GM23338 (cell line): ENCODE measurements around the gene CST3. TPM values are rescaled to one million over a fixed set of nuclear protein-coding genes. Genes with fewer than 3 reads are reported as not detected.

Source experiments
- ATAC-seq: fragments of 200-7000 bp; cut with Tn5 transposase; 3 replicates; pipeline ENCODE4 v1.9.1; 2020
- DNase-seq: peaks from one replicate; pipeline ENCODE4 v3.0.0-alpha.2; 2015; ENCODE audit warnings: low spot score
- H2AFZ ChIP-seq: fragments of 200-600 bp; sonication (generic); 2 replicates; pipeline ENCODE4 v1.8.0; 2016; ENCODE audit warnings: antibody characterized with exemption, mild to moderate bottlenecking, moderate library complexity
- H3F3A ChIP-seq: fragments of 200-600 bp; sonication (generic); replicated peaks from 2 replicates; pipeline ENCODE4 v1.8.0; 2017; ENCODE audit warnings: antibody characterized with exemption, mixed run types, low read depth
- H3K27ac ChIP-seq: fragments of 200-600 bp; sonication (generic); 2 replicates; pipeline ENCODE4 v1.6.1; 2016; ENCODE audit warnings: low read depth
- H3K27me3 ChIP-seq: fragments of 200-600 bp; sonication (generic); 2 replicates; pipeline ENCODE4 v1.8.0; 2016; ENCODE audit warnings: mild to moderate bottlenecking, mixed run types, moderate library complexity; ENCODE audit not compliant: insufficient read depth
- H3K36me3 ChIP-seq: fragments of 200-600 bp; sonication (generic); 2 replicates; pipeline ENCODE4 v1.8.0; 2016; ENCODE audit warnings: mild to moderate bottlenecking; ENCODE audit not compliant: insufficient read depth
- H3K4me1 ChIP-seq: fragments of 200-600 bp; sonication (generic); 2 replicates; pipeline ENCODE4 v1.8.0; 2016; ENCODE audit warnings: mild to moderate bottlenecking, moderate library complexity; ENCODE audit not compliant: insufficient read depth
- H3K4me2 ChIP-seq: fragments of 200-600 bp; sonication (generic); 2 replicates; pipeline ENCODE4 v1.7.1; 2017; ENCODE audit warnings: mixed run types
- H3K4me3 ChIP-seq: fragments of 200-600 bp; sonication (generic); 2 replicates; pipeline ENCODE4 v1.6.1; 2016; ENCODE audit warnings: mixed run types
- H3K79me2 ChIP-seq: fragments of 200-600 bp; sonication (generic); replicated peaks from 2 replicates; pipeline ENCODE4 v1.8.0; 2017; ENCODE audit warnings: mild to moderate bottlenecking; ENCODE audit not compliant: insufficient read depth
- H3K9me2 ChIP-seq: fragments of 200-600 bp; sonication (generic); 2 replicates; pipeline ENCODE4 v1.8.0; 2017; ENCODE audit not compliant: insufficient read depth
- H4K20me1 ChIP-seq: fragments of 200-600 bp; sonication (generic); replicated peaks from 2 replicates; pipeline ENCODE4 v1.8.0; 2017; ENCODE audit warnings: mild to moderate bottlenecking; ENCODE audit not compliant: insufficient read depth
- H3K27ac Mint-ChIP-seq: 2 replicates; pipeline ENCODE4 v1.8.0; 2020; ENCODE audit warnings: inconsistent platforms, mild to moderate bottlenecking, moderate library complexity, mixed read lengths
- H3K27me3 Mint-ChIP-seq: 3 replicates; pipeline ENCODE4 v1.8.0; 2022; ENCODE audit warnings: low read depth, mild to moderate bottlenecking, moderate library complexity, mixed read lengths, inconsistent platforms; ENCODE audit not compliant: insufficient read depth, poor library complexity
- H3K36me3 Mint-ChIP-seq: 3 replicates; pipeline ENCODE4 v1.8.0; 2021; ENCODE audit warnings: low read depth, mild to moderate bottlenecking, inconsistent platforms, moderate library complexity, mixed read lengths
- H3K4me1 Mint-ChIP-seq: 3 replicates; pipeline ENCODE4 v1.8.0; 2020; ENCODE audit warnings: mild to moderate bottlenecking, inconsistent platforms, mixed read lengths
- H3K4me3 Mint-ChIP-seq: 3 replicates; pipeline ENCODE4 v1.8.0; 2021; ENCODE audit warnings: moderate library complexity, mild to moderate bottlenecking, inconsistent platforms, mixed read lengths
- H3K9me3 Mint-ChIP-seq: 3 replicates; pipeline ENCODE4 v1.8.0; 2020; ENCODE audit warnings: moderate library complexity, mild to moderate bottlenecking, inconsistent platforms, mixed read lengths
- CREB1 ChIP-seq: fragments of 250-450 bp; sonication (Bioruptor Pico); IDR thresholded peaks from 2 replicates; pipeline ENCODE4 v1.5.0; 2020; ENCODE audit warnings: low read depth, mild to moderate bottlenecking, moderate library complexity
- ETS1 ChIP-seq: IDR thresholded peaks from 2 replicates; pipeline ENCODE4 v1.6.1; 2016; ENCODE audit warnings: antibody characterized with exemption
- EZH2 ChIP-seq: fragments of 200-600 bp; sonication (generic); IDR thresholded peaks from one replicate; pipeline ENCODE4 v1.8.0; 2017; ENCODE audit warnings: antibody characterized with exemption, mild to moderate bottlenecking, low read depth; ENCODE audit not compliant: unreplicated experiment
- EZH2phosphoT487 ChIP-seq: fragments of 200-600 bp; sonication (generic); IDR thresholded peaks from one replicate; pipeline ENCODE4 v1.8.1; 2018; ENCODE audit warnings: antibody characterized with exemption; ENCODE audit not compliant: unreplicated experiment
- JUNB ChIP-seq: IDR thresholded peaks from one replicate; pipeline ENCODE4 v1.6.1; 2016; ENCODE audit warnings: antibody characterized with exemption; ENCODE audit not compliant: unreplicated experiment
- NANOG ChIP-seq: IDR thresholded peaks from 2 replicates; pipeline ENCODE4 v1.6.1; 2016; ENCODE audit warnings: antibody characterized with exemption, borderline replicate concordance
- POLR2AphosphoS5 ChIP-seq: IDR thresholded peaks from 2 replicates; pipeline ENCODE4 v1.6.1; 2016; ENCODE audit warnings: antibody characterized with exemption, low read depth
- STAT1 ChIP-seq: IDR thresholded peaks from one replicate; pipeline ENCODE4 v1.6.1; 2016; ENCODE audit warnings: antibody characterized with exemption; ENCODE audit not compliant: unreplicated experiment
- ZNF114 ChIP-seq: fragments of 250-450 bp; sonication (Bioruptor Pico); IDR thresholded peaks from 2 replicates; pipeline ENCODE4 v1.5.0; 2020; ENCODE audit warnings: mild to moderate bottlenecking, moderate library complexity
- ZNF331 ChIP-seq: fragments of 250-450 bp; sonication (Bioruptor Pico); IDR thresholded peaks from 2 replicates; pipeline ENCODE4 v1.5.0; 2020; ENCODE audit warnings: low read depth, mild to moderate bottlenecking, moderate library complexity
- polyA plus RNA-seq: library from polyadenylated mRNA; unstranded; fragments of >200 nt; fragmentation: Nextera tagmentation; extraction: Ambion mirVana; gene quantifications from 2 replicates; pipeline ENCODE4 v1.2.1, GENCODE V29; 2016
- total RNA-seq: library from RNA; depleted of rRNA; stranded (reverse); fragments of >200 nt; shearing (Covaris generic); gene quantifications from 2 replicates; pipeline ENCODE4 v1.2.3, GENCODE V29; 2014
- TF ChIP-seq, protein P1 (sequence below), 2 experiments: fragments of 200-600 bp in 1 of 2; sonication (generic) in 1 of 2; conservative IDR thresholded peaks; 2 replicates each; pipeline versions ENCODE4 v1.5.1 to v1.6.1; 2016 to 2017; ENCODE audit warnings: antibody characterized with exemption in 2 of 2, low read depth in 2 of 2, mild to moderate bottlenecking in 2 of 2, moderate library complexity in 1 of 2
- TF ChIP-seq, protein P2 (sequence below): fragments of 250-450 bp; sonication (Bioruptor Pico); IDR thresholded peaks from 2 replicates; pipeline ENCODE4 v1.5.0; 2020; ENCODE audit warnings: mild to moderate bottlenecking, moderate library complexity
- TF ChIP-seq, protein P3 (sequence below): IDR thresholded peaks from one replicate; pipeline ENCODE4 v1.6.1; 2018; ENCODE audit warnings: antibody characterized with exemption; ENCODE audit not compliant: unreplicated experiment

Gene CST3
- total and polyA plus RNA-seq, 2 experiments from 2014 or later = 51.8 to 71.5 TPM

DNA sequence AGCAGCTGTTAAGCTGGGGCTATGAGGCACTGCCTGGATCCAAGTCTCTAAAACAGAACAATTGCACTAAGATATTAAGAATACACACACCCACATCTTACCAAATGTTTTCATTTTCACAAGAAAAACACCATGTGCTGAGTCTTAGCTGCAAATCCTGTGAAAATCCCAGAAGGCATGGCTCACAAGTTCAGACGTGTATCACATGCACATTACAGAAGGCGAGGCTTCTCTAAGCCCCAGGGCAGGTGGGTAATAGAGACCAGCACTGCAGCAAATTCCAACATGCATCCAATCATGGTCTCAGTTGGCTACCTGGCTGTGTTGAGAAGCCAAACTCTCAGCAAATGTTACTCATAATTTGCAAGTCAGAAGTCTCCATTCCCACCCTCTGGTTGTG, 16.2 kb upstream of the CST3 start:
- DNase-seq = no peak
- peaks cover 4% of the 10 kb centered on the region for H3K27me3 Mint-ChIP-seq
- Histone ChIP-seq H3K27me3 (no peaks in the 10 kb centered on the region), H3K4me2 (no peak overlapping the region), H3K27ac (no peak overlapping the region), H4K20me1 (no peaks in the 10 kb centered on the region), H3F3A (no peaks in the 10 kb centered on the region), H2AFZ (no peak overlapping the region), H3K79me2 (no peaks in the 10 kb centered on the region), H3K36me3 (no peaks in the 10 kb centered on the region), H3K4me1 (no peaks in the 10 kb centered on the region), H3K4me3 (no peak overlapping the region), H3K9me2 (no peaks in the 10 kb centered on the region)
- ATAC-seq = no peak
- no peaks in the 10 kb centered on the region for H3K36me3 Mint-ChIP-seq
- no peak overlapping the region for H3K4me3 Mint-ChIP-seq
- no peaks in the 10 kb centered on the region; the same call in 2 of the 3 replicates for H3K9me3 Mint-ChIP-seq
- TF ChIP-seq ZNF331 (CRISPR knock-in tag) (no peak), ZNF114 (CRISPR knock-in tag) (no peak), ETS1 (no peak), CREB1 (CRISPR knock-in tag) (no peak), JUNB (no peak), NANOG (no peak), POLR2AphosphoS5 (no peak), EZH2phosphoT487 (no peak), STAT1 (no peak), EZH2 (no peak)
- TF ChIP-seq, protein P1, sequence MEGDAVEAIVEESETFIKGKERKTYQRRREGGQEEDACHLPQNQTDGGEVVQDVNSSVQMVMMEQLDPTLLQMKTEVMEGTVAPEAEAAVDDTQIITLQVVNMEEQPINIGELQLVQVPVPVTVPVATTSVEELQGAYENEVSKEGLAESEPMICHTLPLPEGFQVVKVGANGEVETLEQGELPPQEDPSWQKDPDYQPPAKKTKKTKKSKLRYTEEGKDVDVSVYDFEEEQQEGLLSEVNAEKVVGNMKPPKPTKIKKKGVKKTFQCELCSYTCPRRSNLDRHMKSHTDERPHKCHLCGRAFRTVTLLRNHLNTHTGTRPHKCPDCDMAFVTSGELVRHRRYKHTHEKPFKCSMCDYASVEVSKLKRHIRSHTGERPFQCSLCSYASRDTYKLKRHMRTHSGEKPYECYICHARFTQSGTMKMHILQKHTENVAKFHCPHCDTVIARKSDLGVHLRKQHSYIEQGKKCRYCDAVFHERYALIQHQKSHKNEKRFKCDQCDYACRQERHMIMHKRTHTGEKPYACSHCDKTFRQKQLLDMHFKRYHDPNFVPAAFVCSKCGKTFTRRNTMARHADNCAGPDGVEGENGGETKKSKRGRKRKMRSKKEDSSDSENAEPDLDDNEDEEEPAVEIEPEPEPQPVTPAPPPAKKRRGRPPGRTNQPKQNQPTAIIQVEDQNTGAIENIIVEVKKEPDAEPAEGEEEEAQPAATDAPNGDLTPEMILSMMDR (conservative IDR thresholded peaks at IDR 0.05; ENCODE audit: low read depth in 2 of 2) = no peak
- TF ChIP-seq, protein P2, sequence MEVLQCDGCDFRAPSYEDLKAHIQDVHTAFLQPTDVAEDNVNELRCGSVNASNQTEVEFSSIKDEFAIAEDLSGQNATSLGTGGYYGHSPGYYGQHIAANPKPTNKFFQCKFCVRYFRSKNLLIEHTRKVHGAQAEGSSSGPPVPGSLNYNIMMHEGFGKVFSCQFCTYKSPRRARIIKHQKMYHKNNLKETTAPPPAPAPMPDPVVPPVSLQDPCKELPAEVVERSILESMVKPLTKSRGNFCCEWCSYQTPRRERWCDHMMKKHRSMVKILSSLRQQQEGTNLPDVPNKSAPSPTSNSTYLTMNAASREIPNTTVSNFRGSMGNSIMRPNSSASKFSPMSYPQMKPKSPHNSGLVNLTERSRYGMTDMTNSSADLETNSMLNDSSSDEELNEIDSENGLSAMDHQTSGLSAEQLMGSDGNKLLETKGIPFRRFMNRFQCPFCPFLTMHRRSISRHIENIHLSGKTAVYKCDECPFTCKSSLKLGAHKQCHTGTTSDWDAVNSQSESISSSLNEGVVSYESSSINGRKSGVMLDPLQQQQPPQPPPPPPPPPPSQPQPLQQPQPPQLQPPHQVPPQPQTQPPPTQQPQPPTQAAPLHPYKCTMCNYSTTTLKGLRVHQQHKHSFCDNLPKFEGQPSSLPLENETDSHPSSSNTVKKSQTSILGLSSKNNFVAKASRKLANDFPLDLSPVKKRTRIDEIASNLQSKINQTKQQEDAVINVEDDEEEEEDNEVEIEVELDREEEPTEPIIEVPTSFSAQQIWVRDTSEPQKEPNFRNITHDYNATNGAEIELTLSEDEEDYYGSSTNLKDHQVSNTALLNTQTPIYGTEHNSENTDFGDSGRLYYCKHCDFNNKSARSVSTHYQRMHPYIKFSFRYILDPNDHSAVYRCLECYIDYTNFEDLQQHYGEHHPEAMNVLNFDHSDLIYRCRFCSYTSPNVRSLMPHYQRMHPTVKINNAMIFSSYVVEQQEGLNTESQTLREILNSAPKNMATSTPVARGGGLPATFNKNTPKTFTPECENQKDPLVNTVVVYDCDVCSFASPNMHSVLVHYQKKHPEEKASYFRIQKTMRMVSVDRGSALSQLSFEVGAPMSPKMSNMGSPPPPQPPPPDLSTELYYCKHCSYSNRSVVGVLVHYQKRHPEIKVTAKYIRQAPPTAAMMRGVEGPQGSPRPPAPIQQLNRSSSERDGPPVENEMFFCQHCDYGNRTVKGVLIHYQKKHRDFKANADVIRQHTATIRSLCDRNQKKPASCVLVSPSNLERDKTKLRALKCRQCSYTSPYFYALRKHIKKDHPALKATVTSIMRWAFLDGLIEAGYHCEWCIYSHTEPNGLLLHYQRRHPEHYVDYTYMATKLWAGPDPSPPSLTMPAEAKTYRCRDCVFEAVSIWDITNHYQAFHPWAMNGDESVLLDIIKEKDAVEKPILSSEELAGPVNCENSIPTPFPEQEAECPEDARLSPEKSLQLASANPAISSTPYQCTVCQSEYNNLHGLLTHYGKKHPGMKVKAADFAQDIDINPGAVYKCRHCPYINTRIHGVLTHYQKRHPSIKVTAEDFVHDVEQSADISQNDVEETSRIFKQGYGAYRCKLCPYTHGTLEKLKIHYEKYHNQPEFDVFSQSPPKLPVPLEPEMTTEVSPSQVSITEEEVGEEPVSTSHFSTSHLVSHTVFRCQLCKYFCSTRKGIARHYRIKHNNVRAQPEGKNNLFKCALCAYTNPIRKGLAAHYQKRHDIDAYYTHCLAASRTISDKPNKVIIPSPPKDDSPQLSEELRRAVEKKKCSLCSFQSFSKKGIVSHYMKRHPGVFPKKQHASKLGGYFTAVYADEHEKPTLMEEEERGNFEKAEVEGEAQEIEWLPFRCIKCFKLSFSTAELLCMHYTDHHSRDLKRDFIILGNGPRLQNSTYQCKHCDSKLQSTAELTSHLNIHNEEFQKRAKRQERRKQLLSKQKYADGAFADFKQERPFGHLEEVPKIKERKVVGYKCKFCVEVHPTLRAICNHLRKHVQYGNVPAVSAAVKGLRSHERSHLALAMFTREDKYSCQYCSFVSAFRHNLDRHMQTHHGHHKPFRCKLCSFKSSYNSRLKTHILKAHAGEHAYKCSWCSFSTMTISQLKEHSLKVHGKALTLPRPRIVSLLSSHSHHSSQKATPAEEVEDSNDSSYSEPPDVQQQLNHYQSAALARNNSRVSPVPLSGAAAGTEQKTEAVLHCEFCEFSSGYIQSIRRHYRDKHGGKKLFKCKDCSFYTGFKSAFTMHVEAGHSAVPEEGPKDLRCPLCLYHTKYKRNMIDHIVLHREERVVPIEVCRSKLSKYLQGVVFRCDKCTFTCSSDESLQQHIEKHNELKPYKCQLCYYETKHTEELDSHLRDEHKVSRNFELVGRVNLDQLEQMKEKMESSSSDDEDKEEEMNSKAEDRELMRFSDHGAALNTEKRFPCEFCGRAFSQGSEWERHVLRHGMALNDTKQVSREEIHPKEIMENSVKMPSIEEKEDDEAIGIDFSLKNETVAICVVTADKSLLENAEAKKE (CRISPR knock-in tag) = no peak
- TF ChIP-seq, protein P3, sequence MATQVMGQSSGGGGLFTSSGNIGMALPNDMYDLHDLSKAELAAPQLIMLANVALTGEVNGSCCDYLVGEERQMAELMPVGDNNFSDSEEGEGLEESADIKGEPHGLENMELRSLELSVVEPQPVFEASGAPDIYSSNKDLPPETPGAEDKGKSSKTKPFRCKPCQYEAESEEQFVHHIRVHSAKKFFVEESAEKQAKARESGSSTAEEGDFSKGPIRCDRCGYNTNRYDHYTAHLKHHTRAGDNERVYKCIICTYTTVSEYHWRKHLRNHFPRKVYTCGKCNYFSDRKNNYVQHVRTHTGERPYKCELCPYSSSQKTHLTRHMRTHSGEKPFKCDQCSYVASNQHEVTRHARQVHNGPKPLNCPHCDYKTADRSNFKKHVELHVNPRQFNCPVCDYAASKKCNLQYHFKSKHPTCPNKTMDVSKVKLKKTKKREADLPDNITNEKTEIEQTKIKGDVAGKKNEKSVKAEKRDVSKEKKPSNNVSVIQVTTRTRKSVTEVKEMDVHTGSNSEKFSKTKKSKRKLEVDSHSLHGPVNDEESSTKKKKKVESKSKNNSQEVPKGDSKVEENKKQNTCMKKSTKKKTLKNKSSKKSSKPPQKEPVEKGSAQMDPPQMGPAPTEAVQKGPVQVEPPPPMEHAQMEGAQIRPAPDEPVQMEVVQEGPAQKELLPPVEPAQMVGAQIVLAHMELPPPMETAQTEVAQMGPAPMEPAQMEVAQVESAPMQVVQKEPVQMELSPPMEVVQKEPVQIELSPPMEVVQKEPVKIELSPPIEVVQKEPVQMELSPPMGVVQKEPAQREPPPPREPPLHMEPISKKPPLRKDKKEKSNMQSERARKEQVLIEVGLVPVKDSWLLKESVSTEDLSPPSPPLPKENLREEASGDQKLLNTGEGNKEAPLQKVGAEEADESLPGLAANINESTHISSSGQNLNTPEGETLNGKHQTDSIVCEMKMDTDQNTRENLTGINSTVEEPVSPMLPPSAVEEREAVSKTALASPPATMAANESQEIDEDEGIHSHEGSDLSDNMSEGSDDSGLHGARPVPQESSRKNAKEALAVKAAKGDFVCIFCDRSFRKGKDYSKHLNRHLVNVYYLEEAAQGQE = no peak
- no peak overlapping the region for H3K27ac Mint-ChIP-seq
- H3K4me1 Mint-ChIP-seq = peaks cover 5% of the 10 kb centered on the region; the same call in 2 of the 3 replicates
